M059J (cell line): ENCODE measurements around the gene MYLK2. TPM values are rescaled to one million over a fixed set of nuclear protein-coding genes. Genes with fewer than 3 reads are reported as not detected.
A peak's percentile ranks its signal among the peaks of the same experiment; 100 is the strongest.

Source experiments
- DNase-seq: peaks from one replicate; pipeline ENCODE4 v3.0.0-alpha.2; 2012; ENCODE audit warnings: low read depth
- total RNA-seq: library from RNA; depleted of rRNA; stranded (reverse); fragments of >200 nt; shearing (Covaris generic); gene quantifications from 2 replicates; pipeline ENCODE4 v1.2.3, GENCODE V29; 2014

MYLK2 gene
- total RNA-seq, 1 experiment from 2014 or later, result 0.44 TPM

- peak; percentile 99 for DNase-seq
These were observed 17.1 kb downstream of the MYLK2 start for GRCh38 chr20:31835977-31836852.

DNA sequence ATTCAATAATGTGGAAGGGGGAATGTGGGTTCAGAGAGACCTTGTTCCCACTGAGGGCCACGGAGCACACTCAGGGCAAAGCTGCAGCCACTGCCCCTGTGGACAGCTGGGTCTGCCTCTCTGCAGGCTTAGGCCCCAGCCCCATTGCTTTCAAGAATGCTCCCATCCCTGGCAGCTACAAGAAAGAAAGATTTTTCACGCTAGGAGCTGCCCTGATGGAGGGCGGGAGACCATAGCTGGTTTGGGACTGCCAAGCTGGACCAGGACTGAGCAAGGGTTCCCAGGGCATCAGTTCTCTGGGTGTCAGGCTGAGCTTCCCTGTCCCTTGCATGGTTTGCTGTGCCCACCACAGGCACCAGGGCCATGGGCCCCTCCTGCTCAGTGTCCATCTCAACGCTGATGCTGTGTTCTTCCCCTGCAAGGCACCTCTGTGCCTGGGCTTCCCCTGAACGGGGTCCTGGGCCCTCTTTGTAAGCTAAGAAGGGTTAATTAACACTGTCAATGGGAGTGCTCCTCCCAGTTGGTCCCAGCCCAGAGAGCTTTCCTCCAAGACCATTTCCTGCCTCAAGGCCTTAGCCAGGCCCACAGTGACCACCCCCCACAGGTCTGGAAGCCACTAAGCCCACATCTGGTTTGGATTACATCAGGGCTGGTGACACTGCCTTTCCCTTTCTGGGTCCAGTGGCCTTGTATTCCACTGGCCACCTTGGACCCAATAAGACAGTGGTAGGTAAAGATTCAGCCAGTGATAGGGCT lies 17.9 kb downstream of the MYLK2 start:
- DNase-seq, result peak; percentile 90

DNA sequence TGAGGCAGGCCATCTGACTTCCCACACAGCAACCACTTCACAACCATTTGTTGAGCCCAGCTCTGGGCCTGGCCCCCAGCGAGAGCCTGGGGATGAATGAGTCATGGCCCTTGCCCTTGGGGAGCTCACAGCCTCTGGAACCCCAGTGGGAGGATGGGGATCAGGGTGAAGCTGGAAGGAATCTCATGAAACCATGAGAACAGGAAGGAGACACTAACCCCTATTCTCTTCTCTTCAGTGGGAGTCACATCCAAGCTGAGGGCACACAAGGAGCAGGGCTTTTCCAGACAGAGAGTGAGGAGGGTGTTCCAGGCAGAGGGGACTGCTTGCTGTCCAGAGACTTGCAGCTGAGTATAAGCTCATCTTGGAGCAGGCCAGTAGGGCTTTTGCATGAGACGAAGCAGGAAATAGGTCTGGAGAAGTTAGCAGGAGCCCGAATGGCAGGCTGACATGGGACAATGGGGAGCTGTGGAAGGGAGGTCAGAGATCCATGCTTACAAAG lies 18.8 kb downstream of the MYLK2 start:
- peak; percentile 96 for DNase-seq

GRCh38 chr20:31838646-31839292 lies 19.6 kb downstream of the MYLK2 start:
- DNase-seq, result peak; percentile 73

GRCh38 chr20:31839782-31840487 lies 20.8 kb downstream of the MYLK2 start:
- peak; percentile 95 for DNase-seq

GRCh38 chr20:31840906-31841816 lies 22.0 kb downstream of the MYLK2 start:
- peak; percentile 33 for DNase-seq

GRCh38 chr20:31841928-31842327 lies 22.8 kb downstream of the MYLK2 start:
- DNase-seq, result peak; percentile 97

DNA sequence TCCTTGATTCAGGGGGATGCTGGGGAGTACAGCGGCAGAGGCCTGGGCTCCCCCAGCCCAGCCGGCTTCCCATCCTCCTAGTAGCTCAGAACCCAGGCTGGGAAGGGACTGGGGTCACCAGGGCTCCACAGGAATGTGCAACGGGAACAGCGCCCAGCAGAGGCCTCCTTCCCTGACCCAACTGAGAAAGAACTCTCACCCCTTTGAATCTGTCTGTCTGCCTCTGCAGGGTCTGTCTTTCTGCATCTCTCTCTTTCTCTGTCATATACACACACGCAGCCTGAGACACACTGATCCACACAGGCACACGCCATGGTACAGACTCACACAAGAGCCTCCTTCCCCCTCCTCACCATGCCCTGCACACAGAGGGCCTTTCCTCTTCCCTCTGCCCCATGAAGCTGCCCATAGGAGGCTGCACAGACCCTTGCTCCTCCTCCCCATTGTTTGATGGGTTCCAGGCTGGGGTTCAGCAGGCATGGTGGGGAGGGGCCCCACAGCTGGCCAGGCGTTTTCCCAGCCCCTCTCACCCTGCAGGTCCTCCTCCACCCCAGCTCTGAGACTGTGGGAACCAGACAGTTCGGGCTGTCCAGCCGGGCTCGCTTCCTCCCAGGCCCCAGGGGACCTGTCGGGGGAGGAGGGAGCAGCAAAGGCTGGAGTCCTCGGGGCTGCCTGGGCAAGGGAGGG lies 23.5 kb downstream of the MYLK2 start:
- DNase-seq, result peak; percentile 84

GRCh38 chr20:31843288-31843687 lies 24.1 kb downstream of the MYLK2 start:
- no peak for DNase-seq

- DNase-seq, result no peak
These were observed 24.7 kb downstream of the MYLK2 start for GRCh38 chr20:31843881-31844280.

DNA sequence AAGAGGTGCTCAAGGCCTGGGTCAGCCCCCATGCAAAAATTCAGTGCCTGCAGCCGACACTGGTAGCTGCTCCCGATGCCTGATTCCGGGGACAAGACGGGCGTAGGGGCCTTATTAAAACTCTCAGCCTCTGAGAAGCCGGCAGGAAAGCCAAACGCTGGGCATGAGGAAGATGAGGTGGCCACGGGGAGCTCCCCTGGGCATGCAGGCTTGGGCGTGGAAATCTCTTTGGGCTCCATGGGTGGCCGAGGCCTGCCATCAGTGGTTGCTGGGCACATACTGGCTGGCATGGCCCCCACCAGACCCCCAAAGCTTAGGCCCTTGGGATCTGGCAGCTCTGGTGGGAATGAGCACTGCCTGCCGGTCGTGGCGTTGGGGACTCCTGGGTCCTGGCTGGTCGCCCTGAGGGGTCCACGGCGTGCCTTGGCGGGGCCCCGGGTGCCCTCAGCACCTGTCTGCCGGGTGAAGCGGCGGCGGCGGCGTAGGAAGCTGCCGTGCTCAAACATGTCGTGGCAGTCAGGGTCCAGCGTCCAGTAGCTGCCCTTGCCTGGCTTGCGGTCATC lies 25.7 kb downstream of the MYLK2 start:
- DNase-seq, result no peak

DNA sequence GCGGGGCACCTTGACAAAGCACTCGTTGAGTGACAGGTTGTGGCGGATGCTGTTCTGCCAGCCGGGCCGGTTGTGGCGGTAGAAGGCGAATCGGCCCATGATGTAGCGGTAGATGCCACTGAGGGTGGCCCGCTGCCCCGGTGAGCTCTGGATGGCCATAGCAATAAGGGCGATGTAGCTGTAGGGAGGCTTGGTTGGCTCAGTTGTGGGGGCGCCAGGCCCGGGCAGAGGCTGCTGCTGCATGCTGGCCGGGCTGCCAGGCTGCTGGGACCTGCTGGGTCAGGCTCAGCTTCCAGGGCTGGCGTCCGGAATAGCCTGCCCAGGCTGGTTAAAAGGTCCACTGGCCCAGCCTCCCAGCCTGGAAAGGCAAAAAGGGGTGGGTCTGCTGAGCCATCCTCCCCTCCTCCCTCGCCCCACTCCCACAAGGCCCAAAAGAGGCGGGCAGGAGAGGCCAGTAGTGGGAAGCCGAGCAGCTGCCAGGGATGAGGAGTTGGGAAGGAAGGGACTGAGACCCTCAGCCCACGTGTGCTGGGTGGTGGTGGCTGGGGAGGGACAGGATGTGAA lies 26.2 kb downstream of the MYLK2 start, which contains the start of gene FOXS1:
FOXS1 (minus strand) TSS at position 305 of the 564 bp plus-strand sequence; CDS start at position 243, 62 bp downstream.
- DNase-seq, result no peak

DNA sequence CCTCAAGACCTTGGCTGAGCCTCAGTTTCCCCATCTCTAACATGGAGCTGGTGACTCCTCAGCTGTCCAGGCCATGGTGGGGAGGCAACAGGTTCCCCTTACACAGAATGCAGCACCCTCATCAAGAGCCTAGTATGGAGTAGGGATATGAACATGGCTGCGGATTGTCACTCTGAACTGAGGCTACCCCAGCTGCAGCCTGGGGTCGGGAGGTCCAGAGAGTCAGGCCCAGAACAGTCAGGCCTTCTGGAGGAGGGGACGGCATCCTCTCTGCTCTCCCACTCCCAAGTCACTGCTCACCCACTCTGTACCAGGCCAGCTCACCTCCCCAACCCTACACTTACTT lies 27.6 kb downstream of the MYLK2 start:
- DNase-seq, result no peak

DNA sequence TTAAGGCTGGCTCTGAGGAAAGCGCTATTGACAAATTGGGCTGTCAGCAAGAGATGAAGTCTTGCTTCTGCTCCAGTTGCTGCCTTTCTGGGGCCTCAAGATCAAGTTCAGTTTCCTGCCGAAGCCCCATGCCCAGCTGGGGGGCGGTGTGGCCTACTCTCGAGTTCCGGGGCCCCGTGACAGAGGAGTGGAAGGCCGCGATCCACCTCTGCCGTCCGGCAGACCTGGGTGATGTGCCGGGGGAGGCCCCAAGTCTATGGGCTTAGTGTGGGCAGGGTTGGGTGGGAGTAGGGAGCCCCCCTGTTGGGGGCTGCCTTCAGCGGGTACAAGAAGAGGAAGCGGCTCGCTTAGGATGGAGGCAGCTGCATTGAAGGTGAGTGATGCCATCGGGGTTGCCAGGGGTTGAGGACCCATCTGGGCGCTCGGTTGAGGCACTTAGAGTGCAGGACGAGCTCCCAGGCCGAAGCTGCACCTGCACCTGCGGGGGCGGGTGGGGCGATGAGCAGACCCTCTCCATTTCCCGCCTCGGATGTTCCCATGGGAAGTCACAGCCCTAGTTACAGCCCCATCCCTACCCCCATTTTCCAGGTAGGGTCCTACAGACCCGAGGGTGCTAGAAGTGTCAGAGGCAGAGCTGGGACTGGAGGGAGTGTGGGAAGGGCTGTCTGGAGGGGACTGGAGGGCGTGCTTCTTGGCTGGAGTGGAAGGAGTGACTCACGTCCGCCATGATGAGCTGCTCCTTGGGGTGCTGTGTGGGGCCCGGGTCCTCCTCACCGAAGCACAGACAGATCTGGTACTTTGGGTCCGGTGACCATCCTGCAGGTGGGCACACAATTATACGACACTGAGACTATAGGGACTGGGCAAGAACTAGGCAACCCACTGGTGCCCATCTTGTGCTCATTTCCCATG lies 29.2 kb downstream of the MYLK2 start:
- no peak for DNase-seq

- DNase-seq, result no peak
These were observed 30.3 kb downstream of the MYLK2 start for GRCh38 chr20:31849306-31849930.

- DNase-seq, result no peak
These were observed 32.2 kb downstream of the MYLK2 start for GRCh38 chr20:31851240-31851955.

DNA sequence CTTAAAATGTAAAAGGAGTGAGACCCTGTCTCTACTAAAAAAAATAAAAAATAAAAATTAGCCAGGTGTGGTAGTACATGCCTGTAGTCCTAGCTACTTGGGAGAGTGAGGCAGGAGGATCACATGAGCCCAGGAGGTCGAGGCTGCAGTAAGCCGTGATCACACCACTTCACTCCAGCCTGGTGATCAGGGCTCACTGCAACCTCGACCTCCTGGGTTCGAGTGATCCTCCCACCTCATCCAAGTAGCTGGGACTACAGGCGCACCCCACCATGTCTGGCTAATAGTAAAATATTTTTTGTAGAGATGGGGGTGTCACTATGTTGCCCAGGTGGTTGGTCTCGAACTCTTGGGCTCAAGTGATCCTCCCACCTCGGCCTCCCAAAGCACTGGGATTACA lies 34.3 kb downstream of the MYLK2 start:
- no peak for DNase-seq
